Measurements from ENCODE around the gene SMPD3.

SMPD3 gene

DNA sequence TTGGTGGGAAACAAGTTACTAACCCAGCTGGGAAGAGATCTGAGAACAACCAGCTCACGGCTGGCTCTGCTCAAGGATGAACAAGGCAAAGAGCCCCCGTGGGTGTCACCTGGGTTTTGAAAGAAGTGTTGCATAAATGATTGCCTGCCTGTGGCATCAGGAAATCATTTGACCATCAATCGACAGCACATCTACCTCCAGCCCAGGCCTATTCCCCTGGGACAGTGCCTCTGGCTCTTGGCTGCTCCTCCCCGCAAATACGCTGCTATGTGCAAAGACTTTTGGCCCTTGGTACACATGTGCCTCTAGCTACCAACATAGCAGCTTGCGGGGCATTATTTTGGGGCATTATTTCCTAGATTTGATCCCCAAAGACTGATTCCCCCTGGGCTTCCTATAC lies 39.4 kb upstream of the SMPD3 start:
- H3K27me3 ChIP-seq (ENCODE audit: insufficient read depth, low read length), result peaks cover 17% of the 10 kb centered on the region; the same call in 1 of the 2 replicates
- H3K4me3 ChIP-seq (ENCODE audit: low read depth, low read length), result no peak overlapping the region
- no peak overlapping the region for H3K27ac ChIP-seq (ENCODE audit: low read depth, low read length)
- no peaks in the 10 kb centered on the region for H3K36me3 ChIP-seq (ENCODE audit: insufficient read depth, low read length)
- peaks cover 14% of the 10 kb centered on the region for H3K4me1 ChIP-seq (ENCODE audit: control insufficient read depth, insufficient read depth, low read length, unreplicated experiment)
- no peak overlapping the region for H2AFZ ChIP-seq (ENCODE audit: low read length, unreplicated experiment)
- no peaks in the 10 kb centered on the region for H3K79me2 ChIP-seq (ENCODE audit: control insufficient read depth, insufficient read depth, low read length, unreplicated experiment)

DNA sequence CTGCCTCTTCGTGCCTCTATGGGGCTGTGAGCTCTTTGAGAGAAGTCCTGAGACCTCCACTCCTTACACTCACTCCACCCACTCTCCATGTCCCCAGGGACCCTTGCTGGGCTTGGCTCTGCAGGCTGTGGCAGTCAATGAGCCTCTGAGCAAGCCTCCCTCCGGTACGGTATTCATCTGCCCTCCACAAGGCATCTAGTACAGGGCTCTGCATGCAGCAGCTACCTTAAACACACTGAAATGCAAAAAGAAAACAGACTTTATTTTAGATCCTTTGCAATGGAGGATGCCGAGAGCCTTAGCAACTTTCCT lies 38.9 kb upstream of the SMPD3 start:
- no peak overlapping the region for H3K4me3 ChIP-seq (ENCODE audit: low read depth, low read length)
- peaks cover 14% of the 10 kb centered on the region for H3K4me1 ChIP-seq (ENCODE audit: control insufficient read depth, insufficient read depth, low read length, unreplicated experiment)
- no peak overlapping the region for H2AFZ ChIP-seq (ENCODE audit: low read length, unreplicated experiment)
- H3K79me2 ChIP-seq (ENCODE audit: control insufficient read depth, insufficient read depth, low read length, unreplicated experiment), result no peaks in the 10 kb centered on the region
- H3K27me3 ChIP-seq (ENCODE audit: insufficient read depth, low read length), result peaks cover 17% of the 10 kb centered on the region; the same call in 1 of the 2 replicates
- H3K36me3 ChIP-seq (ENCODE audit: insufficient read depth, low read length), result no peaks in the 10 kb centered on the region
- H3K27ac ChIP-seq (ENCODE audit: low read depth, low read length), result no peak overlapping the region

DNA sequence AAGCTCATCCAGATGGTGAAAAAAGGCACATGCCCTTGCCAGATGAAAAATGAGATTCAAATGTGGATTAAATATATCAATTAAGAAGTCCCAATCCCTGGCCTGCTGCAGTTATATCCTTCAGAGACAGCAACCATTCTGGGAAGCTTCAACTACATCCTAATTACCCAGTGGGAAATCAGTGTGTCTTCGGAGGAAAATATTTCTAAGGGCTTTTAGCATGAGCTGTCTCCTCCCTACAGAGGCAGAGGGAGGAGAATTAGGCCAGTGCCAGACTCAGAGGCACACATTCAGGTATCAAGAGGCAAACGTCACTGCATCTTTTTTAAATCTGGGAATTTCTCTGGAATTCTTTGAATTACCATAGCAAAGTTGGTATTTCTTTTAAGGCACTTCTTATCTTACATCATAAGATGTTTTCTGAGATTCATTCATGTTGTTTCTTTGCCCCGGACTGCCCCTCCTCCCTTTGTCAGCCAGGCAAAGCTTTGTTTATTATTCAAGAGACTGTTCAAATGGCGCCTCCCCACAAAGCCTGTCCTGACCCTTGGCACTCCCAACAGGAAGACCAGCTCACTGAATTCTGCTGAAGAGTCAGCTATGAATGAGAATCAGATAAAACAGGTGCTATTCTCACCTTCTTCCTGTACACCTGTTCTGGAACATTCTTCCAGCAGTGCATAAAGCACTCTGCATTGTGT lies 38.3 kb upstream of the SMPD3 start:
- H3K36me3 ChIP-seq (ENCODE audit: insufficient read depth, low read length), result no peaks in the 10 kb centered on the region
- no peak overlapping the region for H2AFZ ChIP-seq (ENCODE audit: low read length, unreplicated experiment)
- H3K4me1 ChIP-seq (ENCODE audit: control insufficient read depth, insufficient read depth, low read length, unreplicated experiment), result peaks cover 14% of the 10 kb centered on the region
- no peak overlapping the region for H3K4me3 ChIP-seq (ENCODE audit: low read depth, low read length)
- no peak overlapping the region for H3K27ac ChIP-seq (ENCODE audit: low read depth, low read length)
- no peaks in the 10 kb centered on the region for H3K79me2 ChIP-seq (ENCODE audit: control insufficient read depth, insufficient read depth, low read length, unreplicated experiment)
- peaks cover 17% of the 10 kb centered on the region; the same call in 1 of the 2 replicates for H3K27me3 ChIP-seq (ENCODE audit: insufficient read depth, low read length)

GRCh38 chr16:68481636-68482035 lies 33.3 kb upstream of the SMPD3 start:
- Histone ChIP-seq H3K4me3 (ENCODE audit: low read depth, low read length) (no peak overlapping the region), H3K79me2 (ENCODE audit: control insufficient read depth, insufficient read depth, low read length, unreplicated experiment) (no peaks in the 10 kb centered on the region), H2AFZ (ENCODE audit: low read length, unreplicated experiment) (no peak overlapping the region), H3K27ac (ENCODE audit: low read depth, low read length) (no peak overlapping the region), H3K4me1 (ENCODE audit: control insufficient read depth, insufficient read depth, low read length, unreplicated experiment) (peaks cover under 1% of the 10 kb centered on the region), H3K27me3 (ENCODE audit: insufficient read depth, low read length) (peaks cover 8% of the 10 kb centered on the region; the same call in 1 of the 2 replicates), H3K36me3 (ENCODE audit: insufficient read depth, low read length) (no peaks in the 10 kb centered on the region)

GRCh38 chr16:68480084-68480995 lies 32.0 kb upstream of the SMPD3 start:
- peaks cover 5% of the 10 kb centered on the region; the same call in 1 of the 2 replicates for H3K27me3 ChIP-seq (ENCODE audit: insufficient read depth, low read length)
- H3K79me2 ChIP-seq (ENCODE audit: control insufficient read depth, insufficient read depth, low read length, unreplicated experiment), result no peaks in the 10 kb centered on the region
- no peak overlapping the region for H3K27ac ChIP-seq (ENCODE audit: low read depth, low read length)
- H3K4me3 ChIP-seq (ENCODE audit: low read depth, low read length), result no peak overlapping the region
- no peaks in the 10 kb centered on the region for H3K4me1 ChIP-seq (ENCODE audit: control insufficient read depth, insufficient read depth, low read length, unreplicated experiment)
- H3K36me3 ChIP-seq (ENCODE audit: insufficient read depth, low read length), result no peaks in the 10 kb centered on the region
- H2AFZ ChIP-seq (ENCODE audit: low read length, unreplicated experiment), result no peak overlapping the region

GRCh38 chr16:68479271-68479670 lies 31.0 kb upstream of the SMPD3 start:
- H3K36me3 ChIP-seq (ENCODE audit: insufficient read depth, low read length), result no peaks in the 10 kb centered on the region
- H2AFZ ChIP-seq (ENCODE audit: low read length, unreplicated experiment), result no peak overlapping the region
- no peak overlapping the region for H3K27ac ChIP-seq (ENCODE audit: low read depth, low read length)
- no peaks in the 10 kb centered on the region for H3K79me2 ChIP-seq (ENCODE audit: control insufficient read depth, insufficient read depth, low read length, unreplicated experiment)
- no peak overlapping the region for H3K4me3 ChIP-seq (ENCODE audit: low read depth, low read length)
- peaks cover 8% of the 10 kb centered on the region; the same call in 1 of the 2 replicates for H3K27me3 ChIP-seq (ENCODE audit: insufficient read depth, low read length)
- no peaks in the 10 kb centered on the region for H3K4me1 ChIP-seq (ENCODE audit: control insufficient read depth, insufficient read depth, low read length, unreplicated experiment)

- Histone ChIP-seq H3K79me2 (ENCODE audit: control insufficient read depth, insufficient read depth, low read length, unreplicated experiment) (no peaks in the 10 kb centered on the region), H3K27ac (ENCODE audit: low read depth, low read length) (no peak overlapping the region), H3K27me3 (ENCODE audit: insufficient read depth, low read length) (peaks cover 8% of the 10 kb centered on the region; the same call in 1 of the 2 replicates), H3K36me3 (ENCODE audit: insufficient read depth, low read length) (no peaks in the 10 kb centered on the region), H2AFZ (ENCODE audit: low read length, unreplicated experiment) (no peak overlapping the region), H3K4me1 (ENCODE audit: control insufficient read depth, insufficient read depth, low read length, unreplicated experiment) (no peaks in the 10 kb centered on the region), H3K4me3 (ENCODE audit: low read depth, low read length) (no peak overlapping the region)
Measured at GRCh38 chr16:68478526-68479250, 30.4 kb upstream of the SMPD3 start.

DNA sequence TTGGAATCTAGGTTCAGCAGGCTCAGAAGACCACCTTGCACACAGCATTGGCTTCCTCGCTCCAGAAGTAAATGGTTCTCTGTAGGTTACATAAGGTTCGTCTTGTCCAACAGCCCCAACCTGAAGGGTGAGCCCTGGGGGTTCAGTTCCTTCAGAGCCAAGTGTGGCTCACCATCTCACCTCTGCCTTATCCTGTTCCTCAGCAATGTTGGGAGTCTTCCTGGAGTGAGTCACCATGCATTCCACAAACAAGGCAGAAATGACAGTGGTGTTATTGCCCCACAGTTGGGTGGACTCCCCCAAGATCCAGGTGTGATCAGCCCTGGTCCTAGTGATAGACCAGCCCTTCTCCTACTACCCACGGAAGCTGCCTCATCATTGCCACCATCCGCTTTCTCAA lies 26.8 kb upstream of the SMPD3 start:
- no peak overlapping the region for H3K27ac ChIP-seq (ENCODE audit: low read depth, low read length)
- H3K79me2 ChIP-seq (ENCODE audit: control insufficient read depth, insufficient read depth, low read length, unreplicated experiment), result no peaks in the 10 kb centered on the region
- peaks cover 3% of the 10 kb centered on the region for H3K27me3 ChIP-seq (ENCODE audit: insufficient read depth, low read length)
- H3K36me3 ChIP-seq (ENCODE audit: insufficient read depth, low read length), result no peaks in the 10 kb centered on the region
- H2AFZ ChIP-seq (ENCODE audit: low read length, unreplicated experiment), result no peak overlapping the region
- H3K4me1 ChIP-seq (ENCODE audit: control insufficient read depth, insufficient read depth, low read length, unreplicated experiment), result peaks cover 7% of the 10 kb centered on the region
- no peak overlapping the region for H3K4me3 ChIP-seq (ENCODE audit: low read depth, low read length)

DNA sequence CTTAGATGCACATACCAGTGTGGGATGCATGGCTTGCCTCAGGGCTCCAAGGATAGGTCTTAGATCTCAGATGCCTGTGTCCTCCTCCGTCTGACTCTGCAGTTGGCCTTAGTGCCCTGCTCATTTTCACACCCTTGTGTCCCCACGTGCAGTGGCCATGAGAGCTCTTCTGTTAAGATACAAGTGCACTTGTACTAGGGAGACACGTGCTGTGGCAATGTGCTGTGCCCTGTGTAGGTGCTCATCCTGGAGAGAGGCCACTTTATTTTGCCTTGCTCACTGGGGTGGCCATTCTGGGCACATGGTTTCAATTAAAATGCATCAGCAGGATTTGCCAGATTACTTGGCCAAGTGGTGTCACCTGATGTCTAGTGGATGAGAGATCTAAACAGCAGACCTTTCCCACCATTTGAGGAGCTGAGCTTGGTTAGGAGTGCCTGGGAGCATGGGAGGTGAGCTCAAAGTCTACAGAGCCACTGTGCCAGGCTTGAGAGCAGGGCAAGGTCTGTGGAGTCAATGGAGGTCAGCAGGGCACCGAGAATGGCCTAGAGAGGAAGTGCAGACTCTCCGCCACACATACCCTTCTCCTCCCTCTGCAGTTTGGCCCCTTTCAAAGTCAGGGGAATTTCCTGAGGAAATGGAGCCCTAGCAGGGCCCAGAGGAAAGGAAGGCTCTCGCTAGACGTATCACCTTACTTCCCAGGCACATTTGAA lies 25.2 kb upstream of the SMPD3 start:
- Histone ChIP-seq H3K27ac (ENCODE audit: low read depth, low read length) (no peak overlapping the region), H3K79me2 (ENCODE audit: control insufficient read depth, insufficient read depth, low read length, unreplicated experiment) (no peaks in the 10 kb centered on the region), H3K4me1 (ENCODE audit: control insufficient read depth, insufficient read depth, low read length, unreplicated experiment) (peaks cover 7% of the 10 kb centered on the region), H3K36me3 (ENCODE audit: insufficient read depth, low read length) (no peaks in the 10 kb centered on the region), H3K27me3 (ENCODE audit: insufficient read depth, low read length) (peaks cover 3% of the 10 kb centered on the region), H2AFZ (ENCODE audit: low read length, unreplicated experiment) (no peak overlapping the region), H3K4me3 (ENCODE audit: low read depth, low read length) (no peak overlapping the region)

- H3K4me1 ChIP-seq (ENCODE audit: control insufficient read depth, insufficient read depth, low read length, unreplicated experiment), result peaks cover 7% of the 10 kb centered on the region
- H3K36me3 ChIP-seq (ENCODE audit: insufficient read depth, low read length), result no peaks in the 10 kb centered on the region
- no peak overlapping the region for H3K4me3 ChIP-seq (ENCODE audit: low read depth, low read length)
- no peaks in the 10 kb centered on the region for H3K79me2 ChIP-seq (ENCODE audit: control insufficient read depth, insufficient read depth, low read length, unreplicated experiment)
- H3K27ac ChIP-seq (ENCODE audit: low read depth, low read length), result no peak overlapping the region
- H3K27me3 ChIP-seq (ENCODE audit: insufficient read depth, low read length), result peaks cover 3% of the 10 kb centered on the region
- no peak overlapping the region for H2AFZ ChIP-seq (ENCODE audit: low read length, unreplicated experiment)
Measured at GRCh38 chr16:68472581-68472980, 24.3 kb upstream of the SMPD3 start.

Measured in ACC112 (cell line).